Endothelial cell of umbilical vein (primary cell): ENCODE measurements around the gene MRTFA. TPM values are rescaled to one million over a fixed set of nuclear protein-coding genes. Genes with fewer than 3 reads are reported as not detected.

Source experiments
- BruUV-seq: library from RNA; stranded (reverse); fragments of 400-500 nt; replicated peaks from 2 replicates; lab custom pipeline; 2021; lab: Mats Ljungman, UMichigan
- CTCF ChIA-PET: fragments of 300-600, 350-600 bp; sonication (Branson Sonifier 250); formaldehyde crosslinking; loops from one replicate; lab custom pipeline; 2021; ENCODE audit warnings: antibody characterized with exemption, inconsistent platforms; lab: Charles Lee
- POLR2A ChIA-PET: fragments of 300-600, 350-600 bp; sonication (Branson Sonifier 250); formaldehyde crosslinking; loops from one replicate; lab custom pipeline; 2021; ENCODE audit warnings: antibody characterized with exemption, inconsistent platforms; lab: Charles Lee
- DNase-seq: peaks from one replicate; pipeline ENCODE4 v3.0.0-alpha.2; 2011; ENCODE audit warnings: low read depth, low spot score
- FAIRE-seq: peaks from 2 replicates; lab custom pipeline; 2011; peaks lifted over from hg19 to GRCh38; lab: Jason Lieb, UNC
- H2AFZ ChIP-seq: 2 replicates; pipeline ENCODE4 v1.6.0; 2012; ENCODE audit warnings: low read depth, low read length, control low read depth, inconsistent platforms
- H3K27ac ChIP-seq: 2 replicates; pipeline ENCODE4 v1.5.1; 2011; ENCODE audit warnings: low read depth, mild to moderate bottlenecking, control low read depth, low read length, moderate library complexity; ENCODE audit not compliant: insufficient read depth
- H3K27me3 ChIP-seq, 2 experiments: 2 replicates each; pipeline versions ENCODE4 v1.6.0 to v1.6.1; 2011; ENCODE audit warnings: low read length in 2 of 2, mixed read lengths in 1 of 2; ENCODE audit not compliant: control insufficient read depth in 2 of 2, insufficient read depth in 2 of 2
- H3K36me3 ChIP-seq, 2 experiments: 2 replicates in 1 of 2; 3 replicates in 1 of 2; pipeline ENCODE4 v1.5.1; 2011; ENCODE audit warnings: low read length in 2 of 2, mild to moderate bottlenecking in 1 of 2, moderate library complexity in 1 of 2; ENCODE audit not compliant: control insufficient read depth in 2 of 2, insufficient read depth in 2 of 2; ENCODE audit errors: extremely low read depth in 1 of 2
- H3K4me1 ChIP-seq: 3 replicates; pipeline ENCODE4 v1.5.1; 2011; ENCODE audit warnings: mild to moderate bottlenecking, low read length; ENCODE audit not compliant: control insufficient read depth, insufficient read depth; ENCODE audit errors: extremely low read depth
- H3K4me2 ChIP-seq: 2 replicates; pipeline ENCODE4 v1.6.1; 2011; ENCODE audit warnings: low read length, control low read depth, mixed read lengths; ENCODE audit not compliant: insufficient read depth
- H3K4me3 ChIP-seq, 3 experiments: fragments of 200-600 bp in 1 of 3; sonication (generic), shearing (Covaris generic) in 1 of 3; replicated peaks in 1 of 3; 2 replicates each; pipeline ENCODE4 v1.5.1; 2011 to 2016; ENCODE audit warnings: control low read depth in 3 of 3, low read length in 3 of 3, mild to moderate bottlenecking in 2 of 3, inconsistent platforms in 1 of 3, low read depth in 1 of 3, moderate library complexity in 1 of 3; ENCODE audit not compliant: insufficient read depth in 1 of 3
- H3K79me2 ChIP-seq: 2 replicates; pipeline ENCODE4 v1.6.0; 2012; ENCODE audit warnings: low read length, inconsistent platforms; ENCODE audit not compliant: control insufficient read depth, insufficient read depth
- H3K9ac ChIP-seq: replicated peaks from 2 replicates; pipeline ENCODE3; 2011; ENCODE audit warnings: low read length, control low read depth; ENCODE audit not compliant: insufficient read depth; ENCODE audit errors: extremely low read depth
- H3K9me1 ChIP-seq: replicated peaks from 3 replicates; pipeline ENCODE4 v1.6.0; 2011; ENCODE audit warnings: mild to moderate bottlenecking, low read length; ENCODE audit not compliant: control insufficient read depth, insufficient read depth; ENCODE audit errors: extremely low read depth
- H3K9me3 ChIP-seq: replicated peaks from 2 replicates; pipeline ENCODE4 v1.5.1; 2012; ENCODE audit warnings: low read length, inconsistent platforms; ENCODE audit not compliant: control insufficient read depth, insufficient read depth
- H4K20me1 ChIP-seq: replicated peaks from 2 replicates; pipeline ENCODE3; 2011; ENCODE audit warnings: mild to moderate bottlenecking, low read length; ENCODE audit not compliant: control insufficient read depth, insufficient read depth; ENCODE audit errors: extremely low read depth
- EZH2 ChIP-seq: IDR thresholded peaks from 2 replicates; pipeline ENCODE4 v1.6.1; 2012; ENCODE audit warnings: borderline replicate concordance, low read depth, mild to moderate bottlenecking, moderate library complexity, low read length, inconsistent platforms; ENCODE audit not compliant: severe bottlenecking
- FOS ChIP-seq: IDR thresholded peaks from 2 replicates; pipeline ENCODE4 v1.6.1; 2011; ENCODE audit warnings: mild to moderate bottlenecking, low read length, moderate library complexity, borderline replicate concordance; ENCODE audit not compliant: insufficient read depth
- GATA2 ChIP-seq: IDR thresholded peaks from 2 replicates; pipeline ENCODE4 v1.7.0; 2011; ENCODE audit warnings: low read depth, mild to moderate bottlenecking, moderate library complexity, mixed read lengths, low read length; ENCODE audit not compliant: insufficient read length, insufficient read depth
- JUN ChIP-seq: IDR thresholded peaks from 2 replicates; pipeline ENCODE4 v1.6.1; 2011; ENCODE audit warnings: borderline replicate concordance, low read depth; ENCODE audit not compliant: insufficient read length, insufficient read depth
- MAX ChIP-seq: IDR thresholded peaks from 2 replicates; pipeline ENCODE4 v1.6.1; 2011; ENCODE audit not compliant: insufficient read depth, insufficient read length
- POLR2A ChIP-seq: IDR thresholded peaks from 2 replicates; pipeline ENCODE4 v1.6.1; 2012; ENCODE audit warnings: low read depth, mild to moderate bottlenecking, control low read depth, low read length
- dilution Hi-C: fragments of 300-500 bp; cut with MboI; formaldehyde crosslinking; loops from one replicate; pipeline ENCODE4 v1.15.0; 2019; ENCODE audit warnings: low sequenced_read_pairs; ENCODE audit not compliant: extremely low pct_ligation_motif_present
- intact Hi-C: fragments of 100-400 bp; cut with micrococcal nuclease; formaldehyde crosslinking; loops from one replicate; pipeline ENCODE4 v1.10.0; 2022
- polyA plus RNA-seq, 4 experiments: library from polyadenylated mRNA; depleted of rRNA in 3 of 4; stranded (reverse) in 3 of 4; unstranded in 1 of 4; fragments of >200 nt; gene quantifications; 2 replicates each; pipeline versions ENCODE4 v1.2.1 to v1.2.3, GENCODE V29; 2011 to 2012; ENCODE audit warnings: missing spikeins in 1 of 4
- total RNA-seq: library from RNA; stranded (reverse); gene quantifications from 2 replicates; pipeline ENCODE4 v1.2.3, GENCODE V29; 2021
- TF ChIP-seq, protein P1 (sequence below), 2 donors: IDR thresholded peaks; 1 replicate in 1 of 2; 2 replicates in 1 of 2; pipeline ENCODE4 v1.5.1; 2011; ENCODE audit warnings: low read length in 2 of 2, mild to moderate bottlenecking in 2 of 2, moderate library complexity in 2 of 2, control low read depth in 1 of 2, inconsistent platforms in 1 of 2, low read depth in 1 of 2; ENCODE audit not compliant: insufficient read depth in 1 of 2; ENCODE audit errors: extremely low read depth in 1 of 2

The MRTFA gene
- total and polyA plus RNA-seq, 2 donors (not counting 3 experiments of a cell fraction or from before 2014, with no cell fraction given): 13.6 to 44.1 TPM

GRCh38 chr22:40526960-40527359, 109.6 kb downstream of the MRTFA start:
- no peaks in the 10 kb centered on the region for H3K36me3 ChIP-seq
- TF ChIP-seq EZH2: no peak
- no peak for TF ChIP-seq GATA2
- TF ChIP-seq MAX: no peak
- no peak overlapping the region for H3K27ac ChIP-seq
- peaks cover 4% of the 10 kb centered on the region for H4K20me1 ChIP-seq
- CTCF ChIA-PET: interaction anchor here (0.8 to 4.2 kb wide), 4 partner anchors 11 to 119 kb away, joined by 3 to 83 read pairs (median 6); no protein-coding TSS in a partner anchor
- H3K27me3 ChIP-seq: no peaks in the 10 kb centered on the region
- DNase-seq (no peak), FAIRE-seq (no peak)
- H3K9me1 ChIP-seq: no peaks in the 10 kb centered on the region
- intact Hi-C loops: no loop called here
- no peaks in the 10 kb centered on the region for H3K9me3 ChIP-seq
- no peak overlapping the region for H2AFZ ChIP-seq
- POLR2A ChIA-PET: no interaction called here
- dilution Hi-C loops: no loop called here
- peaks cover 2% of the 10 kb centered on the region for H3K4me1 ChIP-seq
- no peak overlapping the region for H3K4me2 ChIP-seq
- BruUV-seq: no TSS peak
- peaks cover 7% of the 10 kb centered on the region for H3K79me2 ChIP-seq
- no peak overlapping the region for H3K4me3 ChIP-seq
- no peak overlapping the region for H3K9ac ChIP-seq

DNA sequence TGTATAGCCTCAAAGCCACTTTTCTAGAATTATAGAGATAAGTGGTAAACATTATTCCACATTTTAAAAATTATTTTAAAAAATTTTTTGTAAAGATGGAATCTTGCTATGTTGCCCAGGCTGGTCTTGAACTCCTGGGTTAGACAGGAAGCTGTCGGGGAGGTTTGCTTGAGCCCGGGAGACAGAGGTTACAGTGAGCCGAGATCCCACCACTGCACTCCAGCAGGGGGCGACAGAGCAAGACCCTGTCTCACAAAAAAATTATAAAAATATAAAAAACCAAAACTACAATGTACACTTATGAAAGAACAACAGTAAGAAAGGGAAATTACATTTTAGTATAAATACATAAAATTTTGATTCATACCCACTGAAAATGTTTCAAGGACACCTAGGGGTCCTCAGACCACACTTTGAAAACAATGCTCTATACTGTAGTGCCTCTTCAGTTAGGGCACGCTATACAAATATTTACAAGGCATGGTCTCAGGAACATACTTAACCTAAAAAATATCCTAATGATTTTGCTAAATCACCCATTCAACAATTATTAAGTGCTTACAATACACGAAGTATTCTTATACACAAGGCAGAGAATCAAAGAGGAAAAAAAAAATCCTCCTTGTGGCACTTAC, 111.2 kb downstream of the MRTFA start:
- Histone ChIP-seq H3K4me3 (no peak overlapping the region), H3K36me3 (no peaks in the 10 kb centered on the region), H3K27ac (no peak overlapping the region), H3K4me2 (no peak overlapping the region), H3K9me3 (no peaks in the 10 kb centered on the region), H4K20me1 (no peaks in the 10 kb centered on the region), H3K27me3 (no peaks in the 10 kb centered on the region), H2AFZ (no peak overlapping the region), H3K9ac (no peak overlapping the region), H3K9me1 (no peaks in the 10 kb centered on the region), H3K79me2 (peaks cover 5% of the 10 kb centered on the region), H3K4me1 (peaks cover 2% of the 10 kb centered on the region)
- CTCF ChIA-PET: interaction anchor here (0.8 to 4.2 kb wide), 24 partner anchors 9 to 376 kb away, joined by 3 to 83 read pairs (median 6); partner anchors contain the start of gene MRTFA
- POLR2A ChIA-PET: interaction anchor here (0.6 kb wide), 1 partner anchor 9 kb away, joined by 3 read pairs; no protein-coding TSS in a partner anchor
- intact Hi-C loops (loop anchor here (1.0 to 2.0 kb wide), 3 partner anchors 111 to 126 kb away; partner anchors contain the start of gene MRTFA), dilution Hi-C loops (no loop called here)
- DNase-seq (peak; percentile 65), FAIRE-seq (no peak)
- TF ChIP-seq FOS (no peak), JUN (no peak), POLR2A (no peak)
- TF ChIP-seq, protein P1, sequence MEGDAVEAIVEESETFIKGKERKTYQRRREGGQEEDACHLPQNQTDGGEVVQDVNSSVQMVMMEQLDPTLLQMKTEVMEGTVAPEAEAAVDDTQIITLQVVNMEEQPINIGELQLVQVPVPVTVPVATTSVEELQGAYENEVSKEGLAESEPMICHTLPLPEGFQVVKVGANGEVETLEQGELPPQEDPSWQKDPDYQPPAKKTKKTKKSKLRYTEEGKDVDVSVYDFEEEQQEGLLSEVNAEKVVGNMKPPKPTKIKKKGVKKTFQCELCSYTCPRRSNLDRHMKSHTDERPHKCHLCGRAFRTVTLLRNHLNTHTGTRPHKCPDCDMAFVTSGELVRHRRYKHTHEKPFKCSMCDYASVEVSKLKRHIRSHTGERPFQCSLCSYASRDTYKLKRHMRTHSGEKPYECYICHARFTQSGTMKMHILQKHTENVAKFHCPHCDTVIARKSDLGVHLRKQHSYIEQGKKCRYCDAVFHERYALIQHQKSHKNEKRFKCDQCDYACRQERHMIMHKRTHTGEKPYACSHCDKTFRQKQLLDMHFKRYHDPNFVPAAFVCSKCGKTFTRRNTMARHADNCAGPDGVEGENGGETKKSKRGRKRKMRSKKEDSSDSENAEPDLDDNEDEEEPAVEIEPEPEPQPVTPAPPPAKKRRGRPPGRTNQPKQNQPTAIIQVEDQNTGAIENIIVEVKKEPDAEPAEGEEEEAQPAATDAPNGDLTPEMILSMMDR (IDR thresholded peaks at IDR 0.05; ENCODE audit: extremely low read depth in 1 of 2, insufficient read depth in 1 of 2, low read depth in 1 of 2, low read length in 2 of 2): peak; percentile 81 to 84
- no TSS peak for BruUV-seq
